ENCODE results near the gene IVD. TPM values are rescaled to one million over a fixed set of nuclear protein-coding genes. Genes with fewer than 3 reads are reported as not detected.

IVD gene
- total RNA-seq, 1 donor from 2014 or later: 18.0 TPM

DNA sequence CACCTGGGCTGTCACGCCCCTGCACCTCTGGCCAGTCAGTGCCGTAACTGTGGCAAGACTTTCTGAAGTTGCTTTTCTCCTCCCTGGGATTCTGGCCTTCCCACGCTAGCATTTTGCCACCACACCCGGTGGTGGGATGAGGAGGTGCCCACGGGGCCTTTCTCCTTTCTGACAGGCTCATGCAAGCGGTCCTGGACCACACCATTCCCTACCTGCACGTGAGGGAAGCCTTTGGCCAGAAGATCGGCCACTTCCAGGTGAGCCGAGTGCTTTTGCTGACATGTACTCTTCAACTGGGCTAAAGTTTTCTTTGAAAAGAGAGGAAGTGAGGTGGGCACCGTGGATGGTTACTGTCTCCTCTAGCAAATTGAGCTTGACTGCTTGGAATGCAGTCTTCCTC is 9.6 kb downstream of the IVD start:
- H3K27me3 Mint-ChIP-seq (ENCODE audit: insufficient read depth, low read depth): peaks cover 2% of the 10 kb centered on the region
- H3K4me2 ChIP-seq: no peak overlapping the region
- H3K27ac ChIP-seq: no peak overlapping the region
- peaks cover 3% of the 10 kb centered on the region for H4K20me1 ChIP-seq (ENCODE audit: low read depth)
- H3K27me3 ChIP-seq: no peaks in the 10 kb centered on the region
- TF ChIP-seq EZH2 (IDR thresholded peaks at IDR 0.05) (no peak), EZH2phosphoT487 (IDR thresholded peaks at IDR 0.05) (no peak)
- TF ChIP-seq, protein P1, sequence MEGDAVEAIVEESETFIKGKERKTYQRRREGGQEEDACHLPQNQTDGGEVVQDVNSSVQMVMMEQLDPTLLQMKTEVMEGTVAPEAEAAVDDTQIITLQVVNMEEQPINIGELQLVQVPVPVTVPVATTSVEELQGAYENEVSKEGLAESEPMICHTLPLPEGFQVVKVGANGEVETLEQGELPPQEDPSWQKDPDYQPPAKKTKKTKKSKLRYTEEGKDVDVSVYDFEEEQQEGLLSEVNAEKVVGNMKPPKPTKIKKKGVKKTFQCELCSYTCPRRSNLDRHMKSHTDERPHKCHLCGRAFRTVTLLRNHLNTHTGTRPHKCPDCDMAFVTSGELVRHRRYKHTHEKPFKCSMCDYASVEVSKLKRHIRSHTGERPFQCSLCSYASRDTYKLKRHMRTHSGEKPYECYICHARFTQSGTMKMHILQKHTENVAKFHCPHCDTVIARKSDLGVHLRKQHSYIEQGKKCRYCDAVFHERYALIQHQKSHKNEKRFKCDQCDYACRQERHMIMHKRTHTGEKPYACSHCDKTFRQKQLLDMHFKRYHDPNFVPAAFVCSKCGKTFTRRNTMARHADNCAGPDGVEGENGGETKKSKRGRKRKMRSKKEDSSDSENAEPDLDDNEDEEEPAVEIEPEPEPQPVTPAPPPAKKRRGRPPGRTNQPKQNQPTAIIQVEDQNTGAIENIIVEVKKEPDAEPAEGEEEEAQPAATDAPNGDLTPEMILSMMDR (IDR thresholded peaks at IDR 0.05): no peak
- no peak overlapping the region for H3K4me3 ChIP-seq
- H2AFZ ChIP-seq (replicated peaks): no peak overlapping the region
- no peak overlapping the region for H3K9ac ChIP-seq
- H3K4me1 Mint-ChIP-seq: no peaks in the 10 kb centered on the region
- no peaks in the 10 kb centered on the region for H3K4me1 ChIP-seq
- H3K9me3 Mint-ChIP-seq: no peaks in the 10 kb centered on the region
- H3K9me3 ChIP-seq (ENCODE audit: low read depth): no peaks in the 10 kb centered on the region
- no peak overlapping the region for H3K27ac Mint-ChIP-seq
- peaks cover 36% of the 10 kb centered on the region for H3K36me3 Mint-ChIP-seq
- peaks cover 2% of the 10 kb centered on the region for H3F3A ChIP-seq (ENCODE audit: low read depth)
- H3K79me2 ChIP-seq (ENCODE audit: low read depth): no peaks in the 10 kb centered on the region
- H3K4me3 Mint-ChIP-seq: no peak overlapping the region
- H3K36me3 ChIP-seq: no peaks in the 10 kb centered on the region
- no peak for DNase-seq (ENCODE audit: low spot score)

DNA sequence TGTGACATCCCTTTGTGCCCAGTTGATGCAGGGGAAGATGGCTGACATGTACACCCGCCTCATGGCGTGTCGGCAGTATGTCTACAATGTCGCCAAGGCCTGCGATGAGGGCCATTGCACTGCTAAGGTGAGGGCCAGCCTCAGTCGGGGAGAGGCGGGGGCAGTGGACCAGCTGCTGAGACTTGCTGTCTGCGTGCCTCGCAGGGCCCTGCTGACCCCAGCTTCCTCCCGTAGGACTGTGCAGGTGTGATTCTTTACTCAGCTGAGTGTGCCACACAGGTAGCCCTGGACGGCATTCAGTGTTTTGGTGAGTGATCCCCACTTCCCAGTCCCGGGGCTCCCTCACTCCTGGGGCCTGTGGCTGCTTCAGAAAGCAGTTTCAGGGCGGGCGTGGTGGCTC is 10.5 kb downstream of the IVD start:
- Histone ChIP-seq H3K36me3 (no peaks in the 10 kb centered on the region), H4K20me1 (ENCODE audit: low read depth) (peaks cover 9% of the 10 kb centered on the region), H3K27me3 (no peaks in the 10 kb centered on the region), H3K79me2 (ENCODE audit: low read depth) (no peaks in the 10 kb centered on the region), H3K27ac (no peak overlapping the region), H3F3A (ENCODE audit: low read depth) (peaks cover 8% of the 10 kb centered on the region), H2AFZ (replicated peaks) (no peak overlapping the region), H3K4me1 (peaks cover 2% of the 10 kb centered on the region), H3K9ac (no peak overlapping the region), H3K4me3 (no peak overlapping the region), H3K4me2 (no peak overlapping the region), H3K9me3 (ENCODE audit: low read depth) (no peaks in the 10 kb centered on the region)
- no peak for DNase-seq (ENCODE audit: low spot score)
- Mint-ChIP-seq H3K27ac (no peak overlapping the region), H3K4me3 (no peak overlapping the region), H3K27me3 (ENCODE audit: insufficient read depth, low read depth) (peaks cover 2% of the 10 kb centered on the region), H3K36me3 (peaks cover 28% of the 10 kb centered on the region), H3K4me1 (peaks cover 2% of the 10 kb centered on the region), H3K9me3 (no peaks in the 10 kb centered on the region)
- TF ChIP-seq EZH2 (IDR thresholded peaks at IDR 0.05): no peak
- TF ChIP-seq, protein P1 (IDR thresholded peaks at IDR 0.05): no peak
- TF ChIP-seq EZH2phosphoT487 (IDR thresholded peaks at IDR 0.05): no peak

DNA sequence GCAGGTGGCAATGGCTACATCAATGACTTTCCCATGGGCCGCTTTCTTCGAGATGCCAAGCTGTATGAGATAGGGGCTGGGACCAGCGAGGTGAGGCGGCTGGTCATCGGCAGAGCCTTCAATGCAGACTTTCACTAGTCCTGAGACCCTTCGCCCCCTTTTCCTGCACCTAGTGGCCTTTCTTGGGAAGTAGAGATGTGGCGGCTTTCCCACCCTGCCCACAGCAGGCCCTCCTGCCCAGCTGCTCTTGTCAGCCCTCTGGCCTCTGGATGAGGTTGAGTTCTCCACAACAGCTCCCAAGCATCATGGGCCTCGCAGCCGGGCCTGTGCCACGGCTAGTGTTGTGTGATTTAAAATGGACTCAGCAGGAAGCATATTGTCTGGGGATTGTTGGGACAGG is 12.5 kb downstream of the IVD start:
- Mint-ChIP-seq H3K4me3 (no peak overlapping the region), H3K27me3 (ENCODE audit: insufficient read depth, low read depth) (peaks cover 2% of the 10 kb centered on the region), H3K4me1 (peaks cover 4% of the 10 kb centered on the region), H3K9me3 (no peaks in the 10 kb centered on the region), H3K36me3 (peaks cover 15% of the 10 kb centered on the region), H3K27ac (no peak overlapping the region)
- H3K4me2 ChIP-seq: no peak overlapping the region
- H3K27ac ChIP-seq: no peak overlapping the region
- no peak for DNase-seq (ENCODE audit: low spot score)
- no peaks in the 10 kb centered on the region for H3K9me3 ChIP-seq (ENCODE audit: low read depth)
- peaks cover 10% of the 10 kb centered on the region for H3K4me1 ChIP-seq
- H3K9ac ChIP-seq: no peak overlapping the region
- peaks cover 3% of the 10 kb centered on the region for H3K27me3 ChIP-seq
- no peak overlapping the region for H3K4me3 ChIP-seq
- no peak overlapping the region for H2AFZ ChIP-seq (replicated peaks)
- peaks cover 14% of the 10 kb centered on the region for H4K20me1 ChIP-seq (ENCODE audit: low read depth)
- no peak for TF ChIP-seq EZH2phosphoT487 (IDR thresholded peaks at IDR 0.05)
- TF ChIP-seq, protein P1 (IDR thresholded peaks at IDR 0.05): no peak
- no peak for TF ChIP-seq EZH2 (IDR thresholded peaks at IDR 0.05)
- H3F3A ChIP-seq (ENCODE audit: low read depth): peaks cover 15% of the 10 kb centered on the region
- no peaks in the 10 kb centered on the region for H3K79me2 ChIP-seq (ENCODE audit: low read depth)
- H3K36me3 ChIP-seq: no peaks in the 10 kb centered on the region
